Activated CD8-positive, alpha-beta T cell treated with anti-CD3 and anti-CD28 coated beads, Interleukin-2, amount 10 ng/mL, durations not matched to agents 7 days and 5 days (primary cell): Measurements from ENCODE around the gene NCAPG2. TPM values are rescaled to one million over a fixed set of nuclear protein-coding genes. Genes with fewer than 3 reads are reported as not detected.
A peak's percentile ranks its signal among the peaks of the same experiment; 100 is the strongest.

Experiments
- ATAC-seq: fragments of 150-1000 bp; cut with Tn5 transposase; one replicate; pipeline ENCODE4 v1.10.0; 2021; ENCODE audit warnings: moderate library complexity
- CTCF ChIA-PET: fragments of 350-600 bp; sonication (Branson Sonifier 250); formaldehyde crosslinking; loops from one replicate; lab custom pipeline; 2021; ENCODE audit warnings: antibody characterized with exemption; lab: Charles Lee
- POLR2A ChIA-PET: fragments of 350-600 bp; sonication (Branson Sonifier 250); formaldehyde crosslinking; loops from one replicate; lab custom pipeline; 2021; ENCODE audit warnings: antibody characterized with exemption; lab: Charles Lee
- DNase-seq: peaks from one replicate; pipeline ENCODE4 v3.0.0-alpha.2; 2020
- H3K27ac Mint-ChIP-seq: one replicate; pipeline ENCODE4 v1.8.0; 2021; ENCODE audit warnings: mild to moderate bottlenecking, mixed read lengths
- H3K27me3 Mint-ChIP-seq: one replicate; pipeline ENCODE4 v1.8.0; 2021; ENCODE audit warnings: low read depth, mixed read lengths
- H3K36me3 Mint-ChIP-seq: one replicate; pipeline ENCODE4 v1.8.0; 2021; ENCODE audit warnings: low read depth, mixed read lengths
- H3K4me1 Mint-ChIP-seq: one replicate; pipeline ENCODE4 v1.8.0; 2021; ENCODE audit warnings: low read depth, mixed read lengths
- H3K4me3 Mint-ChIP-seq: one replicate; pipeline ENCODE4 v1.8.0; 2021; ENCODE audit warnings: mild to moderate bottlenecking, mixed read lengths
- H3K9me3 Mint-ChIP-seq: one replicate; pipeline ENCODE4 v1.8.0; 2022; ENCODE audit warnings: mixed read lengths; ENCODE audit not compliant: insufficient read depth
- total RNA-seq, 2 experiments: library from RNA; stranded (reverse); gene quantifications; one replicate each; pipeline ENCODE4 v1.2.3, GENCODE V29; 2021

The NCAPG2 gene
- total RNA-seq, 2 experiments from 2014 or later: 154 TPM

- no peak for DNase-seq
- ChIA-PET POLR2A (interaction anchor here (1.0 kb wide), 1 partner anchor 11 kb away, joined by 3 read pairs; no protein-coding TSS in a partner anchor), CTCF (interaction anchor here (0.9 kb wide), 1 partner anchor 9 kb away, joined by 3 read pairs; no protein-coding TSS in a partner anchor)
- Mint-ChIP-seq H3K4me3 (no peak overlapping the region), H3K9me3 (no peaks in the 10 kb centered on the region), H3K27me3 (no peaks in the 10 kb centered on the region), H3K27ac (no peak overlapping the region), H3K36me3 (peaks cover 47% of the 10 kb centered on the region), H3K4me1 (no peaks in the 10 kb centered on the region)
- ATAC-seq: no peak
These were observed 84.2 kb downstream of the NCAPG2 start for GRCh38 chr7:158620418-158620817.

GRCh38 chr7:158618745-158619140, 85.9 kb downstream of the NCAPG2 start:
- POLR2A ChIA-PET: no interaction called here
- H3K4me3 Mint-ChIP-seq: no peak overlapping the region
- CTCF ChIA-PET: no interaction called here
- H3K27ac Mint-ChIP-seq: no peak overlapping the region
- ATAC-seq (no peak), DNase-seq (no peak)
- no peaks in the 10 kb centered on the region for H3K4me1 Mint-ChIP-seq
- peaks cover 44% of the 10 kb centered on the region for H3K36me3 Mint-ChIP-seq
- H3K27me3 Mint-ChIP-seq: no peaks in the 10 kb centered on the region
- H3K9me3 Mint-ChIP-seq: no peaks in the 10 kb centered on the region

GRCh38 chr7:158617737-158618128, 86.9 kb downstream of the NCAPG2 start:
- Mint-ChIP-seq H3K4me1 (no peaks in the 10 kb centered on the region), H3K27ac (no peak overlapping the region), H3K9me3 (no peaks in the 10 kb centered on the region), H3K27me3 (no peaks in the 10 kb centered on the region), H3K36me3 (peaks cover 38% of the 10 kb centered on the region), H3K4me3 (no peak overlapping the region)
- ChIA-PET POLR2A (no interaction called here), CTCF (no interaction called here)
- no peak for DNase-seq
- no peak for ATAC-seq

- no peak overlapping the region for H3K4me3 Mint-ChIP-seq
- peaks cover 8% of the 10 kb centered on the region for H3K4me1 Mint-ChIP-seq
- H3K27ac Mint-ChIP-seq: no peak overlapping the region
- no peaks in the 10 kb centered on the region for H3K9me3 Mint-ChIP-seq
- DNase-seq: no peak
- POLR2A ChIA-PET: no interaction called here
- peaks cover 41% of the 10 kb centered on the region for H3K36me3 Mint-ChIP-seq
- CTCF ChIA-PET: no interaction called here
- no peak for ATAC-seq
- H3K27me3 Mint-ChIP-seq: no peaks in the 10 kb centered on the region
These were observed 88.6 kb downstream of the NCAPG2 start for GRCh38 chr7:158616050-158616449.

GRCh38 chr7:158614700-158615099, 89.9 kb downstream of the NCAPG2 start:
- ATAC-seq: no peak
- H3K4me1 Mint-ChIP-seq: peaks cover 8% of the 10 kb centered on the region

GRCh38 chr7:158613481-158613880, 91.1 kb downstream of the NCAPG2 start:
- Mint-ChIP-seq H3K36me3 (peaks cover 32% of the 10 kb centered on the region), H3K27ac (no peak overlapping the region), H3K27me3 (no peaks in the 10 kb centered on the region), H3K4me1 (peaks cover 8% of the 10 kb centered on the region), H3K4me3 (no peak overlapping the region), H3K9me3 (no peaks in the 10 kb centered on the region)
- CTCF ChIA-PET: no interaction called here
- ATAC-seq (no peak), DNase-seq (no peak)
- POLR2A ChIA-PET: no interaction called here

More at GRCh38 chr7:158614700-158615099, 89.9 kb downstream of the NCAPG2 start:
- DNase-seq: no peak
- ChIA-PET CTCF (no interaction called here), POLR2A (no interaction called here)
- no peak overlapping the region for H3K4me3 Mint-ChIP-seq
- H3K27me3 Mint-ChIP-seq: no peaks in the 10 kb centered on the region
- no peak overlapping the region for H3K27ac Mint-ChIP-seq
- H3K9me3 Mint-ChIP-seq: no peaks in the 10 kb centered on the region
- peaks cover 41% of the 10 kb centered on the region for H3K36me3 Mint-ChIP-seq

GRCh38 chr7:158612546-158612945, 92.1 kb downstream of the NCAPG2 start:
- CTCF ChIA-PET: interaction anchor here (1.2 kb wide), 1 partner anchor 365 kb away, joined by 5 read pairs; no protein-coding TSS in a partner anchor
- peaks cover 32% of the 10 kb centered on the region for H3K36me3 Mint-ChIP-seq

GRCh38 chr7:158611541-158611940, 93.1 kb downstream of the NCAPG2 start:
- DNase-seq: no peak
- H3K4me3 Mint-ChIP-seq: no peak overlapping the region

More at GRCh38 chr7:158612546-158612945, 92.1 kb downstream of the NCAPG2 start:
- Mint-ChIP-seq H3K4me1 (peaks cover 8% of the 10 kb centered on the region), H3K27ac (no peak overlapping the region), H3K4me3 (no peak overlapping the region), H3K27me3 (no peaks in the 10 kb centered on the region), H3K9me3 (no peaks in the 10 kb centered on the region)
- POLR2A ChIA-PET: no interaction called here
- ATAC-seq: no peak
- no peak for DNase-seq

GRCh38 chr7:158609313-158609974, 95.2 kb downstream of the NCAPG2 start:
- DNase-seq (no peak), ATAC-seq (no peak)
- Mint-ChIP-seq H3K36me3 (peaks cover 29% of the 10 kb centered on the region), H3K9me3 (no peaks in the 10 kb centered on the region), H3K4me3 (no peak overlapping the region), H3K27me3 (no peaks in the 10 kb centered on the region), H3K4me1 (peaks cover 8% of the 10 kb centered on the region), H3K27ac (no peak overlapping the region)
- POLR2A ChIA-PET: no interaction called here
- CTCF ChIA-PET: no interaction called here

More at GRCh38 chr7:158611541-158611940, 93.1 kb downstream of the NCAPG2 start:
- no peaks in the 10 kb centered on the region for H3K9me3 Mint-ChIP-seq
- POLR2A ChIA-PET: interaction anchor here (0.6 kb wide), 1 partner anchor 24 kb away, joined by 3 read pairs; no protein-coding TSS in a partner anchor
- H3K36me3 Mint-ChIP-seq: peaks cover 33% of the 10 kb centered on the region
- peaks cover 8% of the 10 kb centered on the region for H3K4me1 Mint-ChIP-seq
- peak overlapping the region; percentile 18 for H3K27ac Mint-ChIP-seq
- no peak for ATAC-seq
- no peaks in the 10 kb centered on the region for H3K27me3 Mint-ChIP-seq
- CTCF ChIA-PET: interaction anchor here (0.6 to 1.2 kb wide), 2 partner anchors 9 to 366 kb away, joined by 3 to 5 read pairs; no protein-coding TSS in a partner anchor

GRCh38 chr7:158607563-158607962, 97.0 kb downstream of the NCAPG2 start:
- Mint-ChIP-seq H3K4me3 (no peak overlapping the region), H3K9me3 (no peaks in the 10 kb centered on the region), H3K4me1 (peaks cover 8% of the 10 kb centered on the region), H3K27ac (no peak overlapping the region), H3K36me3 (peaks cover 23% of the 10 kb centered on the region), H3K27me3 (no peaks in the 10 kb centered on the region)
- ATAC-seq (no peak), DNase-seq (no peak)
- ChIA-PET POLR2A (no interaction called here), CTCF (no interaction called here)

- POLR2A ChIA-PET: no interaction called here
- Mint-ChIP-seq H3K4me1 (peaks cover 4% of the 10 kb centered on the region), H3K27ac (no peak overlapping the region), H3K9me3 (no peaks in the 10 kb centered on the region), H3K4me3 (no peak overlapping the region), H3K27me3 (no peaks in the 10 kb centered on the region), H3K36me3 (peaks cover 16% of the 10 kb centered on the region)
- CTCF ChIA-PET: no interaction called here
- ATAC-seq: no peak
- DNase-seq: no peak
These were observed 97.8 kb downstream of the NCAPG2 start for GRCh38 chr7:158606671-158607424.

- Mint-ChIP-seq H3K9me3 (no peaks in the 10 kb centered on the region), H3K27me3 (no peaks in the 10 kb centered on the region), H3K4me1 (no peaks in the 10 kb centered on the region), H3K36me3 (peaks cover 12% of the 10 kb centered on the region), H3K4me3 (no peak overlapping the region), H3K27ac (no peak overlapping the region)
- ATAC-seq (no peak), DNase-seq (no peak)
- ChIA-PET POLR2A (no interaction called here), CTCF (no interaction called here)
These were observed 98.5 kb downstream of the NCAPG2 start for GRCh38 chr7:158606129-158606528.
